Measurements from ENCODE around the gene CDC34. TPM values are rescaled to one million over a fixed set of nuclear protein-coding genes. Genes with fewer than 3 reads are reported as not detected.

The CDC34 gene
- total and polyA plus RNA-seq, 4 donors, result 35.5 to 92.0 (median 86.1) TPM

- Histone ChIP-seq H3K36me3 (ENCODE audit: control insufficient read depth, insufficient read depth, low read length) (peaks cover 2% of the 10 kb centered on the region), H3K27ac (ENCODE audit: low read depth, low read length) (peak overlapping the region; percentile 71), H3K27me3 (ENCODE audit: control insufficient read depth, insufficient read depth, low read length) (no peaks in the 10 kb centered on the region), H3K4me3 (ENCODE audit: low read depth, low read length) (peak overlapping the region; percentile 60), H3K4me1 (ENCODE audit: control insufficient read depth, insufficient read depth, low read length) (peaks cover 39% of the 10 kb centered on the region), H3K9me3 (ENCODE audit: control insufficient read depth, insufficient read depth, low read length) (no peaks in the 10 kb centered on the region)
- DNase-seq (ENCODE audit: low read depth in 4 of 6, low spot score in 6 of 6), result peak in 2 of 6 donors; percentile 29 to 57
- 9% methylated on average over 53 of the region's 61 CpGs for whole genome bisulfite sequencing (ENCODE audit: insufficient coverage)
These were observed 42.0 kb upstream of the CDC34 start for GRCh38 chr19:489418-490196.

GRCh38 chr19:491146-491741, 40.3 kb upstream of the CDC34 start:
- Histone ChIP-seq H3K4me3 (ENCODE audit: low read depth, low read length) (no peak overlapping the region), H3K27ac (ENCODE audit: low read depth, low read length) (no peak overlapping the region), H3K27me3 (ENCODE audit: control insufficient read depth, insufficient read depth, low read length) (peaks cover 4% of the 10 kb centered on the region), H3K36me3 (ENCODE audit: control insufficient read depth, insufficient read depth, low read length) (peaks cover 2% of the 10 kb centered on the region), H3K9me3 (ENCODE audit: control insufficient read depth, insufficient read depth, low read length) (no peaks in the 10 kb centered on the region), H3K4me1 (ENCODE audit: control insufficient read depth, insufficient read depth, low read length) (peaks cover 32% of the 10 kb centered on the region)
- no peak for DNase-seq (ENCODE audit: low read depth in 4 of 6, low spot score in 6 of 6)
- 77% methylated on average over 26 of the region's 32 CpGs for WGBS (ENCODE audit: insufficient coverage)

GRCh38 chr19:492091-492531, 39.4 kb upstream of the CDC34 start:
- 84% methylated on average over 9 of the region's 19 CpGs for WGBS (ENCODE audit: insufficient coverage)
- H3K27ac ChIP-seq (ENCODE audit: low read depth, low read length), result no peak overlapping the region
- peaks cover under 1% of the 10 kb centered on the region for H3K36me3 ChIP-seq (ENCODE audit: control insufficient read depth, insufficient read depth, low read length)
- H3K4me3 ChIP-seq (ENCODE audit: low read depth, low read length), result no peak overlapping the region
- no peak for DNase-seq (ENCODE audit: low read depth in 4 of 6, low spot score in 6 of 6)
- no peaks in the 10 kb centered on the region for H3K9me3 ChIP-seq (ENCODE audit: control insufficient read depth, insufficient read depth, low read length)
- H3K4me1 ChIP-seq (ENCODE audit: control insufficient read depth, insufficient read depth, low read length), result peaks cover 32% of the 10 kb centered on the region
- H3K27me3 ChIP-seq (ENCODE audit: control insufficient read depth, insufficient read depth, low read length), result peaks cover 7% of the 10 kb centered on the region

- DNase-seq (ENCODE audit: low read depth in 4 of 6, low spot score in 6 of 6), result no peak
- Histone ChIP-seq H3K27me3 (ENCODE audit: control insufficient read depth, insufficient read depth, low read length) (peaks cover 18% of the 10 kb centered on the region), H3K4me3 (ENCODE audit: low read depth, low read length) (no peak overlapping the region), H3K9me3 (ENCODE audit: control insufficient read depth, insufficient read depth, low read length) (no peaks in the 10 kb centered on the region), H3K27ac (ENCODE audit: low read depth, low read length) (no peak overlapping the region), H3K36me3 (ENCODE audit: control insufficient read depth, insufficient read depth, low read length) (no peaks in the 10 kb centered on the region), H3K4me1 (ENCODE audit: control insufficient read depth, insufficient read depth, low read length) (peaks cover 31% of the 10 kb centered on the region)
- 61% methylated on average over 18 of the region's 23 CpGs for WGBS (ENCODE audit: insufficient coverage)
These were observed 38.0 kb upstream of the CDC34 start for GRCh38 chr19:493391-494170.

GRCh38 chr19:494171-495080, 37.1 kb upstream of the CDC34 start:
- Histone ChIP-seq H3K36me3 (ENCODE audit: control insufficient read depth, insufficient read depth, low read length) (no peaks in the 10 kb centered on the region), H3K9me3 (ENCODE audit: control insufficient read depth, insufficient read depth, low read length) (no peaks in the 10 kb centered on the region), H3K4me1 (ENCODE audit: control insufficient read depth, insufficient read depth, low read length) (peaks cover 29% of the 10 kb centered on the region), H3K27ac (ENCODE audit: low read depth, low read length) (no peak overlapping the region), H3K27me3 (ENCODE audit: control insufficient read depth, insufficient read depth, low read length) (peaks cover 25% of the 10 kb centered on the region), H3K4me3 (ENCODE audit: low read depth, low read length) (no peak overlapping the region)
- 57% methylated on average over 22 of the region's 22 CpGs for WGBS (ENCODE audit: insufficient coverage)
- no peak for DNase-seq (ENCODE audit: low read depth in 4 of 6, low spot score in 6 of 6)

GRCh38 chr19:495081-495401, 36.5 kb upstream of the CDC34 start:
- H3K27ac ChIP-seq (ENCODE audit: low read depth, low read length), result no peak overlapping the region

GRCh38 chr19:495402-496111, 36.0 kb upstream of the CDC34 start:
- 18% methylated on average over 30 of the region's 32 CpGs for WGBS (ENCODE audit: insufficient coverage)
- Histone ChIP-seq H3K4me1 (ENCODE audit: control insufficient read depth, insufficient read depth, low read length) (peaks cover 21% of the 10 kb centered on the region), H3K4me3 (ENCODE audit: low read depth, low read length) (no peak overlapping the region), H3K27me3 (ENCODE audit: control insufficient read depth, insufficient read depth, low read length) (peaks cover 29% of the 10 kb centered on the region), H3K27ac (ENCODE audit: low read depth, low read length) (no peak overlapping the region), H3K9me3 (ENCODE audit: control insufficient read depth, insufficient read depth, low read length) (no peaks in the 10 kb centered on the region), H3K36me3 (ENCODE audit: control insufficient read depth, insufficient read depth, low read length) (no peaks in the 10 kb centered on the region)
- peak in 1 of 6 donors; percentile 4 for DNase-seq (ENCODE audit: low read depth in 4 of 6, low spot score in 6 of 6)

More at GRCh38 chr19:495081-495401, 36.5 kb upstream of the CDC34 start:
- Histone ChIP-seq H3K4me3 (ENCODE audit: low read depth, low read length) (no peak overlapping the region), H3K27me3 (ENCODE audit: control insufficient read depth, insufficient read depth, low read length) (peaks cover 29% of the 10 kb centered on the region), H3K36me3 (ENCODE audit: control insufficient read depth, insufficient read depth, low read length) (no peaks in the 10 kb centered on the region), H3K9me3 (ENCODE audit: control insufficient read depth, insufficient read depth, low read length) (no peaks in the 10 kb centered on the region), H3K4me1 (ENCODE audit: control insufficient read depth, insufficient read depth, low read length) (peaks cover 23% of the 10 kb centered on the region)
- DNase-seq (ENCODE audit: low read depth in 4 of 6, low spot score in 6 of 6), result no peak
- 66% methylated on average over 8 of the region's 10 CpGs for WGBS (ENCODE audit: insufficient coverage)

- Histone ChIP-seq H3K9me3 (ENCODE audit: control insufficient read depth, insufficient read depth, low read length) (no peaks in the 10 kb centered on the region), H3K4me3 (ENCODE audit: low read depth, low read length) (peak within 1 kb of the TSS; percentile 12), H3K36me3 (ENCODE audit: control insufficient read depth, insufficient read depth, low read length) (no peaks in the 10 kb centered on the region), H3K27ac (ENCODE audit: low read depth, low read length) (no peak within 1 kb of the TSS), H3K27me3 (ENCODE audit: control insufficient read depth, insufficient read depth, low read length) (peaks cover 29% of the 10 kb centered on the region), H3K4me1 (ENCODE audit: control insufficient read depth, insufficient read depth, low read length) (peaks cover 21% of the 10 kb centered on the region)
- no peak for DNase-seq (ENCODE audit: low read depth in 4 of 6, low spot score in 6 of 6)
- WGBS (ENCODE audit: insufficient coverage), result 6% methylated on average over 28 of the region's 33 CpGs
These were observed 35.4 kb upstream of the CDC34 start, which contains the start of gene MADCAM1 for GRCh38 chr19:496112-496665. Gene MADCAM1, plus strand, starts transcription at chr19:496486. Its CDS starts 14 bp downstream, at chr19:496500.

Data from spinal cord (tissue), 10 donors.